ENCODE data around the gene KRTAP4-1. TPM values are rescaled to one million over a fixed set of nuclear protein-coding genes. Genes with fewer than 3 reads are reported as not detected.
"Not testable (repeated sequence)": the region's sequence is repeated elsewhere in the genome, so short reads cannot be mapped to it uniquely, and the experiment has no call there.

The KRTAP4-1 gene
- total and polyA plus RNA-seq, 2 donors (not counting 3 experiments of a cell fraction or from before 2014, with no cell fraction given) = not detected

DNA sequence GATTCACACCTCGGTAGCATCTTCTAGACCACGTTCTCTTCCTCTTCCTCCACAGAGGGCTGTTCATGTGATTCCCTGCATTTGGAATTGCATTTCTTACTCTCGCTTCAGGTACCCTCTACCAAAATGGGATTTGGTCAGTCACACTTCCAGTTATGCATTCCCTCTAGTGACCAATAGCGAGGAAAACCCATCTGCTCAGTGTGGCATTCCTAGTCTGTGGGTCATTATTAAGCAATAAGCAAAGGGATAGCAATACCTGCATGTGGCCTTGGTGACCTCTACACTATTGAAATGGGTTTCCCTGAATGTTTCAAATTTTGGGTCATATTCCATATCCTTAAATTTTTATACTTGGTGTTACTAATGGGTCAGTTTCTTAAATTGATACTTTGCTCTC, 34.7 kb downstream of the KRTAP4-1 start:
- intact Hi-C loops (cut with micrococcal nuclease) (no loop called here), dilution Hi-C loops (cut with MboI; ENCODE audit: extremely low pct_ligation_motif_present, low sequenced_read_pairs) (no loop called here)
- BruUV-seq (replicated peaks) = no TSS peak
- no peak overlapping the region for H2AFZ ChIP-seq (ENCODE audit: low read depth, low read length)
- H3K9me1 ChIP-seq (replicated peaks; ENCODE audit: control insufficient read depth, extremely low read depth, insufficient read depth, low read length) = no peaks in the 10 kb centered on the region
- H3K4me2 ChIP-seq (ENCODE audit: insufficient read depth, low read length) = no peak overlapping the region
- no peaks in the 10 kb centered on the region for H3K4me1 ChIP-seq (ENCODE audit: control insufficient read depth, extremely low read depth, insufficient read depth, low read length)
- H3K79me2 ChIP-seq (ENCODE audit: control insufficient read depth, insufficient read depth, low read length) = no peaks in the 10 kb centered on the region
- FAIRE-seq (no peak), DNase-seq (ENCODE audit: low read depth, low spot score) (no peak)
- no peaks in the 10 kb centered on the region for H3K9me3 ChIP-seq (replicated peaks; ENCODE audit: control insufficient read depth, insufficient read depth, low read length)
- CTCF ChIA-PET = no interaction called here
- H3K9ac ChIP-seq (replicated peaks; ENCODE audit: extremely low read depth, insufficient read depth, low read length) = no peak overlapping the region
- no peak overlapping the region for H3K27ac ChIP-seq (ENCODE audit: insufficient read depth, low read depth, low read length)
- H4K20me1 ChIP-seq (replicated peaks; ENCODE audit: control insufficient read depth, extremely low read depth, insufficient read depth, low read length) = no peaks in the 10 kb centered on the region
- H3K27me3 ChIP-seq (ENCODE audit: control insufficient read depth in 2 of 2, insufficient read depth in 2 of 2, low read length in 2 of 2) = no peaks in the 10 kb centered on the region
- no peak overlapping the region for H3K4me3 ChIP-seq (replicated peaks in 1 of 3; ENCODE audit: insufficient read depth in 1 of 3, low read depth in 1 of 3, low read length in 3 of 3)
- POLR2A ChIA-PET = no interaction called here
- TF ChIP-seq JUN (IDR thresholded peaks at IDR 0.05; ENCODE audit: borderline replicate concordance, insufficient read depth, insufficient read length, low read depth) (no peak), MYC (IDR thresholded peaks at IDR 0.05; ENCODE audit: low read depth, low read length) (no peak)
- H3K36me3 ChIP-seq (ENCODE audit: control insufficient read depth in 2 of 2, extremely low read depth in 1 of 2, insufficient read depth in 2 of 2, low read length in 2 of 2) = no peaks in the 10 kb centered on the region

DNA sequence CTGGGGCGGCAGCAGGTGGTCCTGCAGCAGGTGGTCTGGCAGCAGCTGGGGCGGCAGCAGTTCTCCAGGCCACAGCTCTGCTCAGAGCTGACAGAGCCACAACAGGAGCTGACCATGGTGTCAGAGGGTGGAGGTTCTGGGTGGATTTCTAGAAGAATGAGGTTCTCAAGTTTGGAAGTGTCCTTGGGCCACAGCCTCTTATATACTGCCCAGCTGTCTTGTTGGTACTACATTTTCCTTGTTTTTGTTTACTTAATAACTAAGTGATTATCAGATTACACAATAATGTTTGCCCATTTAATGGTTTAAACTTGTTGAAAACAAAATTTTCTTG, 35.1 kb downstream of the KRTAP4-1 start, which contains the start of gene KRTAP4-5:
Gene KRTAP4-5 (minus strand): TSS at position 174 of the 334 bp plus-strand sequence. CDS start 58 bp downstream, at position 116.
- Histone ChIP-seq H3K79me2 (ENCODE audit: control insufficient read depth, insufficient read depth, low read length) (no peaks in the 10 kb centered on the region), H4K20me1 (replicated peaks; ENCODE audit: control insufficient read depth, extremely low read depth, insufficient read depth, low read length) (no peaks in the 10 kb centered on the region), H3K9me1 (replicated peaks; ENCODE audit: control insufficient read depth, extremely low read depth, insufficient read depth, low read length) (no peaks in the 10 kb centered on the region), H3K27ac (ENCODE audit: insufficient read depth, low read depth, low read length) (no peak within 1 kb of the TSS), H3K9ac (replicated peaks; ENCODE audit: extremely low read depth, insufficient read depth, low read length) (no peak within 1 kb of the TSS), H2AFZ (ENCODE audit: low read depth, low read length) (no peak within 1 kb of the TSS), H3K4me3 (replicated peaks in 1 of 3; ENCODE audit: insufficient read depth in 1 of 3, low read depth in 1 of 3, low read length in 3 of 3) (no peak within 1 kb of the TSS), H3K4me2 (ENCODE audit: insufficient read depth, low read length) (no peak within 1 kb of the TSS), H3K4me1 (ENCODE audit: control insufficient read depth, extremely low read depth, insufficient read depth, low read length) (no peaks in the 10 kb centered on the region), H3K36me3 (ENCODE audit: control insufficient read depth in 2 of 2, extremely low read depth in 1 of 2, insufficient read depth in 2 of 2, low read length in 2 of 2) (no peaks in the 10 kb centered on the region), H3K27me3 (ENCODE audit: control insufficient read depth in 2 of 2, insufficient read depth in 2 of 2, low read length in 2 of 2) (no peaks in the 10 kb centered on the region), H3K9me3 (replicated peaks; ENCODE audit: control insufficient read depth, insufficient read depth, low read length) (no peaks in the 10 kb centered on the region)
- CTCF ChIA-PET = no interaction called here
- TF ChIP-seq JUN (IDR thresholded peaks at IDR 0.05; ENCODE audit: borderline replicate concordance, insufficient read depth, insufficient read length, low read depth) (no peak), EZH2 (IDR thresholded peaks at IDR 0.05; ENCODE audit: borderline replicate concordance, low read depth, low read length, severe bottlenecking) (no peak), GATA2 (IDR thresholded peaks at IDR 0.05; ENCODE audit: insufficient read depth, insufficient read length, low read depth, low read length) (no peak)
- no TSS peak for BruUV-seq (replicated peaks)
- dilution Hi-C loops (cut with MboI; ENCODE audit: extremely low pct_ligation_motif_present, low sequenced_read_pairs) (no loop called here), intact Hi-C loops (cut with micrococcal nuclease) (no loop called here)
- DNase-seq (ENCODE audit: low read depth, low spot score) = no peak
- FAIRE-seq = no peak
- POLR2A ChIA-PET = no interaction called here

DNA sequence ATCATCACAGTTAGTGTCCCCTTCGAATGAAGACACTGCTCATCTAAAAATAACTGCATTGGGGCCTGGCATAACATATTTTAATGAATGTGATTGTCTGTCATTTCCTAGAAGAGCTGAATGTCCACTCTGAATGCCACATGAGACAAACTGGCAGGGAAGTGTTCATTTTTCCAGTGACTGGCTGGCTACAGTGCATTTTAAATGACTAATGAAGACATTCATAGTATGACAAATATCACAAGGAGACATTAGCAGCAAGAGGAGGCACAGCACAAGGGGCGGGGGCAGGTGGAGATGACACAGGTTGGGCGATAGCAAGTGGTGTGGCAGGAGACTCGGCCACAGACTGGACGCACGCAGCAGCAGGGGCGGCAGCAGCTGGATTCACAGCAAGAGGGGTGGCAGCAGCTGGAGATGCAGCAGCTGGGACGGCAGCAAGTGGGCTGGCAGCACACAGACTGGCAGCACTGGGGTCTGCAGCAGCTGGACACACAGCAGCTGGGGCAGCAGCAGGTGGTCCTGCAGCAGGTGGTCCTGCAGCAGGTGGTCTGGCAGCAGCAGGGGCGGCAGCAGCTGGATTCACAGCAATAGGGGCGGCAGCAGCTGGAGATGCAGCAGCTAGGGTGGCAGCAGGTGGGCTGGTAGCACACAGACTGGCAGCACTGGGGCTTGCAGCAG, 35.6 kb downstream of the KRTAP4-1 start:
- intact Hi-C loops (cut with micrococcal nuclease); BruUV-seq (replicated peaks); H3K4me2 ChIP-seq (ENCODE audit: insufficient read depth, low read length); POLR2A ChIA-PET; H3K4me3 ChIP-seq (replicated peaks in 1 of 3; ENCODE audit: insufficient read depth in 1 of 3, low read depth in 1 of 3, low read length in 3 of 3); H3K4me1 ChIP-seq (ENCODE audit: control insufficient read depth, extremely low read depth, insufficient read depth, low read length); H3K9me1 ChIP-seq (replicated peaks; ENCODE audit: control insufficient read depth, extremely low read depth, insufficient read depth, low read length); CTCF ChIA-PET; FAIRE-seq; H4K20me1 ChIP-seq (replicated peaks; ENCODE audit: control insufficient read depth, extremely low read depth, insufficient read depth, low read length); H3K36me3 ChIP-seq (ENCODE audit: control insufficient read depth in 2 of 2, extremely low read depth in 1 of 2, insufficient read depth in 2 of 2, low read length in 2 of 2); H3K27me3 ChIP-seq (ENCODE audit: control insufficient read depth in 2 of 2, insufficient read depth in 2 of 2, low read length in 2 of 2); H2AFZ ChIP-seq (ENCODE audit: low read depth, low read length); H3K27ac ChIP-seq (ENCODE audit: insufficient read depth, low read depth, low read length); H3K79me2 ChIP-seq (ENCODE audit: control insufficient read depth, insufficient read depth, low read length); dilution Hi-C loops (cut with MboI; ENCODE audit: extremely low pct_ligation_motif_present, low sequenced_read_pairs); H3K9me3 ChIP-seq (replicated peaks; ENCODE audit: control insufficient read depth, insufficient read depth, low read length); H3K9ac ChIP-seq (replicated peaks; ENCODE audit: extremely low read depth, insufficient read depth, low read length); DNase-seq (ENCODE audit: low read depth, low spot score): not testable (repeated sequence)
